OCI-M2 (cell line): ENCODE measurements around the gene TFPT.
A peak's percentile ranks its signal among the peaks of the same experiment; 100 is the strongest.

ENCODE experiments used
- DNase-seq: peaks from one replicate; lab custom pipeline; 2025; ENCODE audit not compliant: unreplicated experiment; lab: John Stamatoyannopoulos, UW

Gene TFPT, protein sequence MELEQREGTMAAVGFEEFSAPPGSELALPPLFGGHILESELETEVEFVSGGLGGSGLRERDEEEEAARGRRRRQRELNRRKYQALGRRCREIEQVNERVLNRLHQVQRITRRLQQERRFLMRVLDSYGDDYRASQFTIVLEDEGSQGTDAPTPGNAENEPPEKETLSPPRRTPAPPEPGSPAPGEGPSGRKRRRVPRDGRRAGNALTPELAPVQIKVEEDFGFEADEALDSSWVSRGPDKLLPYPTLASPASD

DNA sequence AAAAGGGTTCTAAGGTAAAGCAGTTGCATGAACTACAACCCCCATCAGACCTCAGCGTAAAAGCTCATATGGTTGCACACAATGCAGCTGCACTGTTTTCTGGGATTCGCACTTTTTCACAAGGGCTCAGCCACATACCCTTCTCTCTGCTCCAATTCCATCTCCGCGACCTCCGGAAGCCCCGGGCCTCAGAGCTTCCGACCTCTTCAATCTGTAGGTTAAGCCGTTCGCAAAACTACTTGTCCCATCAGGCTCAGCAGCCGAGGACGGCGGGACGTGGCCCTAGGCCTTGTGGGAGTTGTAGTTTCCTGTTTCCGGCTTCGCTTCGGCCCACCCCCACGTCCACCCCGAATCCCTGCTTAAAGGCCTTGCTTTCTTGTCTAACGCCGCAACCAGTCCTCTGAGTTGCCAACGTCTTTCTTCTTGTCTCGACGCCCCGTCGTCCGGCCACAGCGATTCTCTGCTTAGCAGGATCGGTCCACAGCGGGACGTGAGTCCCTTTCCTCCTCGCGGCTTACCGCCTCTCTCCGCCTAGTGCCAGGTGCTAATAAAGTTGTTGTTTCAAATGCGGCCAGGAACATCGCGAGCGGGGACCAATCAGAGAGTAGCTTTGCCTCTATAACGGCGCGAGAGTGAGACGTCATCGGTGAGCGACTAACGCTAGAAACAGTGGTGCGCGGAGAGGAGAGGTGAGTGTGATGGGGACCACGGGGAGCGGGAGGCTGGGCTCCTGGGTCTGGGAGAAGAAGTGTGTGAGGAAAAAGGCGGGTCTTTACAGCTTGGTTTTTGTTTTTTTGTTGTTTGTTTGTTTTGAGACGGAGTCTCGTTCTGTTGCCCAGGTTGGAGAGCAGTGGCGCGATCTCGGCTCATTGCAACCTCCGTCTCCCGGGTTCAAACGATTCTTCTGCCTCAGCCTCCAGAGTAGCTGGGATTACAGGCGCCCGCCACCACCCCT lies at the start of gene TFPT, which contains the start of gene PRPF31:
TFPT (minus strand) TSS at position 549 of the 955 bp plus-strand sequence; CDS start at position 161, 388 bp downstream.
PRPF31 (plus strand) TSS at position 646 of the 955 bp plus-strand sequence. CDS start 2,525 bp downstream, outside the sequence.
- peak; percentile 97 for DNase-seq

DNA sequence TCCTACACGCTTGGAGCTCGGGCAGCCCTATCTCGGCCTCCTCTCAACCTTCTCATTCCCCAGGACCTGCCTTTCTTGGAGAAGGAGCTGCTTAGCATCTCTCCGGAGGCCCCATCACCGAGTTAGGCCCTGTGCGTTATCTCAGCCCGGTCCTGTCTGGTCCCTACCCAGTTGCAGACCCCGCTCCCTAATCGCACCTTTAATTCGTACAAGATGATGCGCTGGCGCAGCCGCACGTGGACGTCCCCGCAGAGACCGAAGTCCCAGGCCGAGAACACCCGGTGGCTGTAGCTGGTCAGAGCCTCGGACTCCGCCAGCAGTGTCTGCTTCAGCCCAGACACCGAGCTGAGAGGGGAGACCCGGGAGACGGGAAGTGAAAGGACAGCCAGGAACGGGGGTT lies 49.8 kb upstream of the TFPT start:
- DNase-seq: no peak

DNA sequence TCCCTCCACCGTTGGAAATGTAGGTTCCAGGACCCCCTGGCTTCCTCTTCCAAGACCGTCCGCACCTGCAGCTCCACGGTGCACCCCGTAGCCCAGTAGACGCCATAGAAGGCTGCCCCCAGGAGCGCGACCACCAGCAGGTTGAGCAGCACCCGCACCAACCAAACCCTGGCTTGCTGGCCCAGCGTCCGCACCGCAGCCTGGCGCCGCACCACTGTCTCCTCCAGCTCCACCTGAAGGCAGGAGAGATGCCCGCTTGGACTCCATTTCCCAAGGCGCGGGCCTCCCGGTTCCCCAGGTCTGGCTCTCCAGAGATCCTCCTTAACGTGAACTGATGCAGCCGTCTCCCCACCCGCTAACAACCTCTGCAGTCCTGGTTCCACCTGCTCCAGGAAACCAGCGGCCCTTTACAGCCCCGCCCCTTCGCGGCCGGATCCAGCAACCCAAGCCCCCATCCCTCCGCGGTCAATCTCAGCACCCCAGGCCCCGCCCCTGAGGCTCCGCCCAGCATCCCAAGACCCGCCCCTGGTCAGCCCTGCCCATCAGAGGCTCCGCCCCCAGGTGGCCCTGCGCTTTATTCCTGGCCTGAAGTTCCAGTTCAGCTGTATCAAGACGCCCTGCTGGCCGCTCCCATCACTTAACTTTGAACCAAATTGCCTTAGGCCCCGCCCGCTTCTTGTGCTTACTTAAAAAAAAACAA lies 49.1 kb upstream of the TFPT start:
- no peak for DNase-seq

DNA sequence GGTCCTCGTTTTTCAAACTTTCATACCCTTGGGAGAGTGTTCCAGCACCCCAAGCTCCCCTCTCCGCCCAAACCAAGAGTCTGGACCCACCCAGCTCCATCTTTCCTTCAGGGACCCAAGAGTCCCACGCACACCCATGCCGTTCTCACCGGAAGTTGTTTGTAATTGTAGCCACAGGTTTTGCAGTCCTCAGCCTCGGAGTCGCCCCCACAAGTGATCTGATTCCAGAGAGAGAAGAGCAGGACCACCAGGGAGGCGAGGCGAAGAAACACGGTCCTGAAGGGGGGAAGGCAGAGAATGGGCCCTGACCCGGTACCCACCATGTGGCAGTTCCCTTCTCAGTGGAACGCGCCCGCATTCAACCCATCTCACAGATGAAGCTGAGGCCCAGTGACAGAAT lies 47.4 kb upstream of the TFPT start:
- no peak for DNase-seq

DNA sequence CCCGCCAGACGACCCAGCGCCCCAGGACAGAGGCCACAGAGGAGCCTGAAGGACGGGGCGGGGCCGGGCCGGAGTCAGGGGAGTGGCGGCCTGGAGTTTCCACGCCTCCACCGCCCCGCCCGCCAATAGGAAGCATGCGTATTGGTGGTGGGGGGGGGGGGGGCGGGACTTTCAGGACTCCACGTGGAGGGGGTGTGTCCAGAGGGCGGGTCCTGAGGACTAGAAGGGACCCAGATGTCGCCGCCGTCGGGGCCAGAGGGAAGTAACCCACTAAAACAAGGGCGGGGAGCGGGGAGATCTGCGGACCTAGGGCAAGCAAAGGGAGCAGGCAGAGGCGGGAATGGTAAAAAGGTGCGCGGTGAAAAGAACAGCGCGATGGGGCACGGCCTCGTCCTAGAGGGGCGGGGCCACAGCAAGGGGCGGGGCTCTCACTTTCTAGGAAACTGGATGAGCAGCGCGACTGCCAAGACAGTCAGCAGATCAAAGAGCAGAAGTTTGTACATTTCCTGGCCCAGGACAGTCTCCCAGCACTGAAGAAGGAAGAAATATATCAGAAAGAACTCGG lies 46.9 kb upstream of the TFPT start:
- no peak for DNase-seq

DNA sequence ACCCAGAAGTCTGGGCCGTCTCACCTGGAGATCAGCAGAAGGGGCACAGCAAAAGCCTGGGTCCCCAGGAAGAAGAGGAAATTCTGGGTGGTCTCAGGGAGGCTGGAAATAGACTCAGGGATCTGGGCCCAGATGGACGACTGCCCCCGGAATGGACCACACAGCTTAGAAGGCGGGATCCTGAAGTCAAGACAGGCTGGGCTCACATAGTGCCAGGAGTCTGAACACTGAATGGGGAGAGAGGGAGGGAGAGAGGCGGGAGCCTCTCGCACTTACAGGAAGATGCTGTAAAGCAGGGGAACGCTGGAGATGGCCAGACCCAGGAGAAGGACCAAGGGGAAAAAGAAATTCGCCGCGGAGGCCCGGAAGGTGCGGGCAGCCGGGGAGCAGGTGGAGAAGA lies 45.4 kb upstream of the TFPT start:
- DNase-seq: no peak

DNA sequence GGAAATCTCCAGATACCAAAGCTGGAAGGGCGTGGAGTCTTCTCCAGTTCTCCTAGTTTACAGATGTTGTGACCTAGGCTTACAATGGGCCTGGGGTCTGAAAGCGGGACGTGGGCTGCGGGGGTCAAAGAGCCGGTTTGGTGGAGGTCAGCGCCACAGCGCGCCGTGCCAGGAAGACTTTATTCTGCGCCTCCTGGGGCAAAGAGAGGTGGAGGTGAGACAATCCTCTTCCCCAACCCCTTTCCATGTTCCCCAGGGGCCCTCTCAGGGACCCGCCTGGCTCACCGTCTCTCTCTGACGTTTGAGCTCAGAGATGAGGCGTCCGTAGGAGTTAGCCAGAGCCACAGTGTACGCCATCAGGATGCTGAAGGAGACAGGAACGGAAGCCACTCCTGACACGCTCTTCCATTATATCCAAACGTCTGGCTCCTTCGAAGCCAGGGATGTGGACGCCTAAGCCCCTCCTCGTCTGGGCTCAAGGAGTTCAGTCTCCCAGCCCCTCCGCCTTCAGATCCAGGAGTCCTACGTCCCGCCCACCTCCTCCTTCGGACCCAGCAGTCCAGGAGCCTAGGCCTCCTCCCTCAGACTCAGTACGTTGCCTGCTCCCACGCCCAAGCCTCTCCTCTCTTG lies 44.8 kb upstream of the TFPT start:
- no peak for DNase-seq

DNA sequence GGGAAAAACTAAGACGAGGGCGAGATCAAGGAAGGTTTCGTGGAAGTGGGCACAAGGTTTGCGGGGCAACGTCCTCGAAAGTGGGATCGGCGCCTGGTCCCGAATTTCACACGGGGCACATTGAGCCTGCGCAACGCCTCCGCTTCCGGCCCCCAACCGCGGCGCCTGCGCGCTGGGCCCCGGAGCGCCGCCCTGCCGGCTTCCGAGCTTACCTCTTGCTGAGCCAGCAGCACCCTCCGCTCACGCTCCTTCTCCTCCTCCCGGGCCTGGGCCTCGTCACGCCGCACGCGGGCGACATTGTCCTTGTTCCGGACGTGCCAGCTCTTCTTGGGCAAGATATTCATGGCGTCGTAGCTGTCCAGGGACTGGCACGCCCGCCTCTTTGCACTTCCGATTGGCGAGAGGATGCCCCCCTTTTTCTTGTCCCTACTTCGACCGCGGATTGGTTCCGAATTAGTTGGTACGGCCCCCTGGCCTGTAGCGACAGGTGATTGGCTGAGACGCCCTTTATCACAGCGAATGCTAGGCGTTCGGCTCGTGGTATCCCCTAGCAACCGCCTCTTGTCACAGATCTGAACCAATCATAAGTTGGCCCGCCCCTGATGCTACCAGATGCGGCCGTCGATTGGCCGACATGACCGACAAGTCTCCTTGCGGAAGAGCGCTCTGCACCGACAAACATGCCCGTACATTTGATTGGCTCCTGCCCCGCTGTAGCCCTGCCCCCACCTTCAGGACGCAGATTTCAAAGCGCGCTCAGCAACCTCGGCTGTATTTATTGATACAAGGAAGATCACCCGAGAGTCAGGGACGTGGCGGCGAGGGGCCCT lies 44.1 kb upstream of the TFPT start, which contains the start of gene LENG1:
LENG1 (minus strand) TSS at position 370 of the 830 bp plus-strand sequence; CDS start at position 344, 26 bp downstream.
- DNase-seq: peak; percentile 98

DNA sequence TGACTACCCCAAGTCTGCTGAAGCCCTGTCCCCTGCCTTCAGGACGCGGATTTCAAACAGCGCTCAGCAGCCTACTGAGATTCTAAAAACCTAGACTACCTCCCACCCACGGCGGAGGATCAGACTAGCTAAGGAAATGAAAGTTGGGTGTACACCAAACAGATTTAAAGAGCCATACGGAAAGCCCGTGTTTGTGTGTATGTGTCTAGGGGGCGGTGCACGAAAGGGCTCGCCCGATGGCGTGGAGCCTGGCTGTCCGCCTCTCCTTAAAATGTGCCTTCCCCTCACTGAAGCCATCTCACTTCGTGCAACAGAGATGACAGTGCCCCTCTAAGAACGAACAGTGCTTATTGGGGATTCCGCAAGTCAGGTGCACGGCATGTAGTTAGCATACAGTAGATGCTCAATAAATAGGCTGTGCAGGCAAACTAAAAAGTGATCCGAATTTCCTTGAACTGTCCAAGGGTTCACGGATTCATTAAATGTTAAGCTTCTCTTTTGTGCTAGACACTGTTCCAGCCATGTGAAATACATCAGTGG lies 43.4 kb upstream of the TFPT start:
- DNase-seq: no peak

DNA sequence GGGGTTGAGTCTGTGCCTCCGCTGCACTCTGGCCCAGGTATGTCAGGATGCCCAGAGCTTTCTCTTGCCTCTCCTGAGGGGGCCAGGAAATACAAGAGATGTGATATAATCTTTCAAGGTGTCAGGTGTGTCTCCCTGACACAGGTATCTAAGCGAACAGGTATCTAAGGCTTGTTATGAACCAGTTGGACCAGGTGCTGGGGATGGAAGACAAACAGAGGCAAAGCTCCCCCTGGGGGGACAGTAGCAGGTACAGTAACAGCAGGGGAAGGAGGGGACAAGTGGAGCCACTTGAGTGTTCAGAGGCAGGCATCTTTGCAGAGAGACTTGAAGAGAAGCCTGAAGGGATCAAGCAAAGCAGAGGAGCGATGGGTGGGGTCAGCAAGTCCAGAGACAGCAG lies 41.5 kb upstream of the TFPT start:
- DNase-seq: no peak

DNA sequence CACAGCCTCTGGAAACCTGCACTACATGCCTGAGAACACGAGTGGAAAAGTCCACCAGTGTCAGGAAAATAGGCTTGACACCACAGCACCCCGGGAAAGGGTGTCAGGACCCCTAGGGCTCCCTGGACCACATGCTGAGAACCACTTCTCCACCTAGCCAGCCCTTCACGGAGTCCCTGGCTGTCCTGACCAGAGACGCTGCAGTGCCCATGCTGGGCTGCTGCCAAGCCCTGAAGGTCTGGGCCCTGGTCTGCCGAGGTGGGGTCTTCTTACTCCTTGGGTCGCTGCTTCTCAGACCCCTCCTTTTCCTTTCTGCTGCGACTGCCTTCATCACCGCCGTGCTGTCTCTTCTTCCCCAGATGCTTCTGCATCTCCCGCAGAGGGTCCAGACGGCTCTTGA lies 41.0 kb upstream of the TFPT start:
- DNase-seq: no peak

DNA sequence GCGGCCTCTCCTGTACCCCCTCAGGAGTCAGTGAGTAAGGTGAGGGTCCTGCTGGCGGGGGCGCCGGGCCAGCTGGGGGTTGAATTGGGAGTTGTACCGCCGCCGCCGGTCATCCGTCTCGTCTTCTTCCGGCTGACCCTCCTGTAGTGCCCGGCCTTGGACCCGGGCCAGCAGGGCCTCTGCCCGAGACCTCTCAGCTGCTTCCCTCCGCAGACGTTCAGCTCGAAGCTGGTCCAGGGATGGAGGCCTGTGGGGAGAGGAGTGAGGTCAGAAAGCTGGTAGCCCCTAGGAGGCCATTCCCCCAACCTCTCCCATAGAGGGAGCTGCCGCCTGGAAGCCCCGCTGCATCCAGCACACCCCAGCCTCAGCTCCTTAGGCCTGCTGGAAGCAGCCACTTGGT lies 40.2 kb upstream of the TFPT start:
- no peak for DNase-seq

DNA sequence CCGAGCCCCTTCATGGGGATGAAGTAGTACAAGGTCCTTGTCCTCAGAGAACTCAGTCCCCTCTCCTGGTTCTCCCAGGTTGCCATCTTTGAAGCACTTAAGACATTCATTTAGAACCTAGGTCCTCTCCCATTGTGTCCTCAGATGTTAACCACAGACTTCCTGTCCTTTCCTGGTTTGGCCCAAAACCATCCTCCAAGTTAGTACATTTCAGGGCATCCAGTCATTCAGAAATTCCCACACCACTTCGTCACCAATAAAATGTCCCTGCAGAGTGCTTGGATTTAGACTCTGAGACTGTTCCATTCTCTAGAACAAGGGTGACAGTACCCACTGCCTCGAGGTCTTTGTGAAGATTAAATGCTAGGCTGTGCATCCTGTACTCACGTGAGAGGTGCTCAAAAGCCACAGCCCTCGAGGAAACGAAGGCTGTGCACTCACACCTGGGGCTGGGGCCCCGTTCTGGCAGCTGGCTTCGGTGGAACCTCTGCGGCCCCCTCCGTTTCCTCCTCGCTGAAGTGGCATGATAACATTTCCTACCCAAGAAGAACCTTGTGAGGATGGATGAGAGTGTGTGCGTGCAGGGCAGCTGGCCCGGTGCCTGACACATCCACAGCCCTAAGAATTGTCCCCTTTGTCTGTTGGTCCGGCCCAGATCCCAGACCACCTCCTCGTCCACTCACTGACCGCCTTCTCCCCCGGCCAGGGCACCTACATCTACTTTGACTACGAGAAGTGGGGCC lies 39.3 kb upstream of the TFPT start:
- no peak for DNase-seq

DNA sequence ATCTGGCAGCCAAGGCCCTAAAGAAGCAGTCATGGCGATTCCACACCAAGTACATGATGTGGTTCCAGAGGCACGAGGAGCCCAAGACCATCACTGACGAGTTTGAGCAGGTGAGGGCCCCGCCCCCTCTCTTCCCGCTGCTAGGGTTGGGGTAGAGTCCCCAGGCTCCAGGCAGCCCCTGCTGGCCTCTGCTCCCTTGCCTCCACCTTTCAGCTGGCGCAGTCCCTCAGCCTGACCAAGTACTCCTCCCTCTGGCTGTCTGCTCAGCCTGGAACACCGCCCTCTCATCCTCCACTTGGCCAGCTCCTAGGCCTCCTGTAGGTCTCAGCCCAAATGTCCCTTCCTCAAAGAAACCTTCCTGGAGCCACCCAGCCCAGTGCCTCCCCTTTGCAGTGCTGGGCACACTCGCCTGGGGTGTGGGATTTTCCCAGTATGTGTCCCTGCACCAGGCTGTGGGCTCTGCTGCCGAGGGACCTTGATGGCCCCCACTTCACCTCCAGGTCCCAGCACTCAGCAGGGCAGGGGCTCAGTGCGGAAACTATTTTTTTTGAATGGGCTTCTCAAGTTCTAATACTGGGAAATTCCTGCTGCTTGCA lies 38.4 kb upstream of the TFPT start:
- DNase-seq: no peak

DNA sequence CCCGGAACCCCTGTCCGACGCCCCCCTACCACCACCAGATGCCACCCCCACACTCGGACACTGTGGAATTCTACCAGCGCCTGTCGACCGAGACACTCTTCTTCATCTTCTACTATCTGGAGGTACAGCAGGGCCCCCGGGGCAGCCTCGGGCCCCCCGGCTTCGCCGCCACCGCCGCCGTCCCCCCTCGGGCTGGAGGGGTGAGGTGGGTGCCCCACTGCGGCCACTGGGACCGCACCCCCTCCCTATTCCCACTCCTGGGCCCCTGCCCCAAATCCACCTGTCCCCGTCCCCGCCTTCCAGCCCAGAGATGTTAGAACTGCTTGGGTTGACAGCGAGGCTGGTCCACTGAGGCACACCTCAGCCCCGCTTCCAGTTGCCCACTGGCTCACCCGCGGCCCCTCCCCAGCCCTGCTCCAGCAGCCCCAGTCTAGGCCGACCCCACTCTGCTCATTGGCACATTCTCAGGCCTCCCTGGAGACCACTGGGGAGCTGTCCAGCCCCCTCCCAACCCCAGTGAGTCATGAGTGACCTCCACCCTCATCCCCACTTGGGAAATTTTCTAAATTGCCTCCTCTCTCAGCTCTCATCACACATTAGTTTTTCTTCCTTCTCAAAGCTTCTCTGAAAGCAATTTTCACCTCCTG lies 37.5 kb upstream of the TFPT start:
- no peak for DNase-seq

DNA sequence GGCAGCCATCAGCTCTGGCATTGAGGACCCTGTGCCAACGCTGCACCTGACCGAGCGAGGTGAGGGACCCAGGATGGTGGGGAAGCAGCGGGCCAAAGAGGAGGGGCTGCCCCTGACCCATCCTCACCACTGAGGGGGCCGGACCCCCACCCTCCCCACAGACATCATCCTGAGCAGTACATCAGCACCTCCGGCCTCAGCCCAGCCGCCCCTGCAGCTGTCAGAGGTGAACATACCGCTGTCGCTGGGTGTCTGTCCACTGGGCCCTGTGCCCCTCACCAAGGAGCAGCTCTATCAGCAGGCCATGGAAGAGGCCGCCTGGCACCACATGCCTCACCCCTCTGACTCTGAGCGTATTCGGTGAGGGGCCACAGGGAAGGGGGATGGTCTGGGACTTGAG lies 36.8 kb upstream of the TFPT start:
- DNase-seq: no peak

DNA sequence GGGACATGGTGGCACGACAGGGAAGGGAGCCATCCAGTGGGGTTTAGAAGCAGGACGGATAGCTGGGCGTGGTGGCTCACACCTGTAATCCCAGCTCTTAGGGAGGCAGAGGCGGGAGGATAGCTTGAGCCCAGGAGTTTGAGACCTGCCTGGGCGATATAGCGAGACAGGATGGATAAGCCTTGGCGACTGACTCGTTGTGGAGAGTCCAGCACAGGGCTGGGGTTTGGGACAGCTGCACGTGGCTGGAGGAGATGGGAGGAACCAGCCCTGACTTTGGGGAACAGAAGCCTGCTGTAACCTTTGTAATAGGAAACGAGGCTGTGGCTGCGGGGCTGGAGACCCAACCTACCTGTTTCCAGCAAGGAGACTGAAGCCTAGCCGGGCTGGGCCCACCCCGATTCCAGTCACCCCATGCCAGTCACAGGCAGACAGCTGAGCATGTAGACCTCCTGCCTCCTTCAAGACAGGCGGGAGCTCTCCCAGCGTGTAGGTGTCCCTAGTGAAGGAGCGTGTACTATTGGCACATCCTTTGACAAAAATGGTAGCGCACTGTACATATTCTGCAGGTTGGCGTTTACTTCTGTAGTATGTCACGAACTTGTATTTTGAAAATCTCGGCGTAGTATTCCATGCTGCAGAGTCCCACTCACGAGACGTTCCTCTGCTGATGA lies 36.0 kb upstream of the TFPT start:
- DNase-seq: no peak
